ENCODE data around the gene CBX6.

The CBX6 gene

DNA sequence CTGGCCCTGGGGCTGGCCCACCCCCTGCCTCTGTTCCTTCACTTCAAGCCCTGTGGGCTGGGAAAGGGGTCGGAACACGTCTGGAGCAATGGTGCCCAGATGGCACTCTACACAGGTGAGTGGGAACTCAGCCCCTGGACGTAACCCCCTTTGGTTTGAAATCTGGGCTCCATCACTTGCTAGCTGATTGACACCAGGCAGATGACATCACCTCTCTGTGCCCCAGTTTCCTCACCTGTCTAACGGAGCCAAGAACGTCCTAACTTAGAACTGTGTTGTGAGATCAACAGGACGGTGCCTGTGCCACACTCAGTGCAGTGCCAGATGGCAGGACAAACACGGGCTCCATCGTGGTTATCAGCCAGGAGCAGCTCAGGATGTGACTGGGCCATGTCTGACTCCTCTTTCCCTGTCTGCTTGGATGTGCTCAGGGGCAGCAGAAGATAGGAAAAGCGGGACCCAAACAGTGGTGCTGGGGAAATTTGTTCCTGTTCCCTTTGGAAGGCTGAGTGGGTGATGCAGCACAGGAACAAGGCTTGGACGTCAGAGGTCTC is 52.6 kb downstream of the CBX6 start:
- no peak for DNase-seq

DNA sequence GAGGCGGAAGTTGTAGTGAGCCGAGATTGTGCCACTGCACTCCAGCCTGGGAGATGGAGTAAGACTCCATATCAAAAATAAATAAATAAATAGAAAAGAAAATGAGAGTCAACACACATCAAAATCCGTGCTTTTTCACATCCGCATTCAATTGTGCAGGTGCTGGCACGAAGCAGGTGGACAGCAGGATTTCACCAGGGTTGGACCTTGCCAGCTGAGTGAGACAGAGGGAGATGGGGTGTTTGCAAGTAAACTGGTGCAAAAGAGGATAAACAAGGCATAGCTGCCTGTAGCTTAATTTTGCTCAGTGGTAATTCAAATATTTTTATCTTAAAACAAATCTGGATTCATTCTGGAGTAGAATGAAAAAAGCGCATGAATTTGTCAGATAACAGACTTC is 54.8 kb downstream of the CBX6 start:
- no peak for DNase-seq

DNA sequence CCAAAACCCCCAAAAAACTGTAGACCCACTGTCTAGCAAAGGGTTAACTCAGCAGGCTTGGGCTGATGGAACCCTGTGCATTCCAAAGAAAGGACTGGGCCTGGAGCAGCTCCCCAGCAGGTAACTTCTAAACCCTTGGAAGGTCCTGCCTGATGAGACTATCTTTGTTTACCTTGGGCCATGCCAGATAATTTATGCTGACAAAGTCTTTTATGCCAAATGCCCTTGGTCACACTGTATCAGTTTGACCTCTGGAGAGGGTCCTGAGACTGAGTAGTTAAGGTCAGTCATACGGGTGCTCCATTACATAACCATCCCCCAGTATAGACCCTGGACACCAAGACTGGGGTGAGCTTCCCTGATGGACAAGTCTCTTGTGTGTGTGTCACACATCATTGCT is 56.2 kb downstream of the CBX6 start:
- DNase-seq = no peak

Data from inflammatory macrophage (primary cell).